WERI-Rb-1 (cell line): ENCODE results near the gene TMOD3.

Source experiments
- DNase-seq: peaks from one replicate; pipeline ENCODE4 v3.0.0-alpha.2; 2020
- H3K27ac ChIP-seq: fragments of 250-450 bp; sonication (Bioruptor Pico); 2 replicates; pipeline ENCODE4 v1.5.1; 2020; ENCODE audit warnings: mild to moderate bottlenecking, moderate library complexity
- H3K27me3 ChIP-seq: fragments of 250-450 bp; sonication (Bioruptor Pico); 2 replicates; pipeline ENCODE4 v1.5.1; 2021; ENCODE audit warnings: mild to moderate bottlenecking, low read depth, moderate library complexity; ENCODE audit not compliant: insufficient read depth, severe bottlenecking
- H3K36me3 ChIP-seq: fragments of 250-450 bp; sonication (Bioruptor Pico); 2 replicates; pipeline ENCODE4 v1.5.1; 2020; ENCODE audit warnings: mild to moderate bottlenecking, moderate library complexity
- H3K4me3 ChIP-seq: 2 replicates; pipeline ENCODE4 v1.5.1; 2011; ENCODE audit warnings: low read depth, mild to moderate bottlenecking, control low read depth, low read length
- H3K9me3 ChIP-seq: fragments of 250-450 bp; sonication (Bioruptor Pico); 2 replicates; pipeline ENCODE4 v1.5.1; 2021; ENCODE audit warnings: mild to moderate bottlenecking, moderate library complexity; ENCODE audit not compliant: severe bottlenecking
- TF ChIP-seq, protein P1 (sequence below): IDR thresholded peaks from 2 replicates; pipeline ENCODE4 v1.5.1; 2011; ENCODE audit warnings: low read depth, mild to moderate bottlenecking, control low read depth, inconsistent platforms, low read length

Gene TMOD3

DNA sequence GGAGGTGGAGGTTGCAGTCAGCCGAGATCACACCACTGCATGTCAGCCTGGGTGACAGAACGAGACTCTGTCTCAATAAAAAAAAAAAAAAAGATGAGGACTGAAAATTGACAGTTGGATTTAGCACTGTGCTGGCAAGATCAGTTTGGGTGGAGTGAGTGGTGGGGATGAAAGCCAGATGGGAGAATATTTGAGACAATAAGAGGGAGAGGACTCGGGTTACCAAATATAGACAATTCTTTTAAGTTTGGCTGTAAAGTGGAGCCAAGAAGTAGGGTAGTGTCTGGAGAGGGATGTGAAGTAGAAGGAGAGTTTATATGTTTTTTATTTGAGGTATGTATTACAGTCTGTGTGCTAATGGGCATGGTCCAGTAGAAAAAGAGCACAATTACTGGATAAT, 20.4 kb downstream of the TMOD3 start:
- TF ChIP-seq, protein P1, sequence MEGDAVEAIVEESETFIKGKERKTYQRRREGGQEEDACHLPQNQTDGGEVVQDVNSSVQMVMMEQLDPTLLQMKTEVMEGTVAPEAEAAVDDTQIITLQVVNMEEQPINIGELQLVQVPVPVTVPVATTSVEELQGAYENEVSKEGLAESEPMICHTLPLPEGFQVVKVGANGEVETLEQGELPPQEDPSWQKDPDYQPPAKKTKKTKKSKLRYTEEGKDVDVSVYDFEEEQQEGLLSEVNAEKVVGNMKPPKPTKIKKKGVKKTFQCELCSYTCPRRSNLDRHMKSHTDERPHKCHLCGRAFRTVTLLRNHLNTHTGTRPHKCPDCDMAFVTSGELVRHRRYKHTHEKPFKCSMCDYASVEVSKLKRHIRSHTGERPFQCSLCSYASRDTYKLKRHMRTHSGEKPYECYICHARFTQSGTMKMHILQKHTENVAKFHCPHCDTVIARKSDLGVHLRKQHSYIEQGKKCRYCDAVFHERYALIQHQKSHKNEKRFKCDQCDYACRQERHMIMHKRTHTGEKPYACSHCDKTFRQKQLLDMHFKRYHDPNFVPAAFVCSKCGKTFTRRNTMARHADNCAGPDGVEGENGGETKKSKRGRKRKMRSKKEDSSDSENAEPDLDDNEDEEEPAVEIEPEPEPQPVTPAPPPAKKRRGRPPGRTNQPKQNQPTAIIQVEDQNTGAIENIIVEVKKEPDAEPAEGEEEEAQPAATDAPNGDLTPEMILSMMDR = no peak
- H3K27ac ChIP-seq = no peak overlapping the region
- no peaks in the 10 kb centered on the region for H3K27me3 ChIP-seq
- H3K4me3 ChIP-seq = no peak overlapping the region
- no peak for DNase-seq
- no peaks in the 10 kb centered on the region for H3K36me3 ChIP-seq
- H3K9me3 ChIP-seq = no peaks in the 10 kb centered on the region

DNA sequence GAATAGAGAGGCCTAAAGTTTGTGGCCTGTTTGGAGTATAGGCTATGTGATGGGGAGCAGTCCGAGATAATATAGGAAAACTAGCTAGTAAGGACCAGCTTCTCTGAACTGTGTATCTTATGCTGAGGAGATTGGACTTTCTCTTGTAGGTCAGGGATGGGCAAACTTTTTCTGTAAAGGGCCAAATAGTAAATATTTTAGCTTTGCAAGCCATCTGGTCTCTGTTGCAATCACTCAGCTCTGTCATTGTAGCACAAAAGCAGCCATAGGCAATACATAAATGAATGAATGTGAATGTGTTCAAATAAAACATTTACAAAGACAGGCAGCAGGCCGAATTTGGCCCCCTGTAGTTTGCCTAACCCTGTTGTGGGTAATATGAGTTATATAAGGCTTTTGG, 24.5 kb downstream of the TMOD3 start:
- DNase-seq = no peak
- TF ChIP-seq, protein P1 = no peak
- no peaks in the 10 kb centered on the region for H3K9me3 ChIP-seq
- no peak overlapping the region for H3K4me3 ChIP-seq
- no peaks in the 10 kb centered on the region for H3K27me3 ChIP-seq
- H3K27ac ChIP-seq = no peak overlapping the region
- no peaks in the 10 kb centered on the region for H3K36me3 ChIP-seq

DNA sequence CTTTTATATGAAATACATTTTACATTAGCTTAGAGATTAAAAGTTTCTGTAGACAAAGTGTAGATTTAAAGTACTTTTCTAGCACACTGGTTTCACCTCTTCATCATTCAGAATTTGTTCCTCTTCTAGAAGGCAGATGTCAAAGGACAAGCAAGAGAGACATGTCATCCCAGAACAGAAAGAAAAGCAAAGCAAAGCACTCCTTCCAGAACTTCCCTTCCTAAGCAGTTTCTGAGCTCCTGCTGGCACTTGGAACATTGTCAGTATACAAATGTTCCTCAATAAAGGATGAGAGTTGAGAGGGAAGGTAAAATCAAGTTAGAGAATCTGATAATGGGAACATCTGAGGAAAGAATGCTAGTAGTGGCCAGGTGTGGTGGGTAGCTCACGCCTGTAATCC, 26.2 kb downstream of the TMOD3 start:
- Histone ChIP-seq H3K27ac (no peak overlapping the region), H3K4me3 (no peak overlapping the region), H3K27me3 (no peaks in the 10 kb centered on the region), H3K36me3 (no peaks in the 10 kb centered on the region), H3K9me3 (no peaks in the 10 kb centered on the region)
- no peak for DNase-seq
- TF ChIP-seq, protein P1 = no peak

GRCh38 chr15:51856714-51857380, 27.4 kb downstream of the TMOD3 start:
- Histone ChIP-seq H3K27me3 (no peaks in the 10 kb centered on the region), H3K27ac (no peak overlapping the region), H3K36me3 (no peaks in the 10 kb centered on the region), H3K4me3 (no peak overlapping the region), H3K9me3 (no peaks in the 10 kb centered on the region)
- TF ChIP-seq, protein P1 = no peak
- no peak for DNase-seq

- H3K36me3 ChIP-seq = peaks cover 22% of the 10 kb centered on the region
- H3K27me3 ChIP-seq = no peaks in the 10 kb centered on the region
- no peak for DNase-seq
- no peak overlapping the region for H3K27ac ChIP-seq
- TF ChIP-seq, protein P1 = no peak
- no peak overlapping the region for H3K4me3 ChIP-seq
- H3K9me3 ChIP-seq = no peaks in the 10 kb centered on the region
Measured at GRCh38 chr15:51861557-51862359, 32.3 kb downstream of the TMOD3 start.
